HepG2 (cell line): ENCODE results near the gene APC2. TPM values are rescaled to one million over a fixed set of nuclear protein-coding genes. Genes with fewer than 3 reads are reported as not detected.

ENCODE experiments used
- BRD4 ChIP-seq: sonication (generic); formaldehyde crosslinking; IDR thresholded peaks from 2 replicates; pipeline ENCODE4 v1.4.0; 2020; ENCODE audit warnings: missing genetic modification reagents
- CCDC6 ChIP-seq: sonication (generic); formaldehyde crosslinking; IDR thresholded peaks from 2 replicates; pipeline ENCODE4 v1.8.1; 2022; ENCODE audit warnings: mild to moderate bottlenecking, missing genetic modification reagents, moderate library complexity
- DNMT3B ChIP-seq: conservative IDR thresholded peaks from 2 replicates; pipeline ENCODE4 v1.6.1; 2016; ENCODE audit warnings: missing biosample characterization, control low read depth
- RNF2 ChIP-seq: fragments of 450-650 bp; conservative IDR thresholded peaks from 2 replicates; pipeline ENCODE4 v1.6.1; 2016; ENCODE audit warnings: low read depth
- SRSF9 ChIP-seq: fragments of 200-400 bp; formaldehyde crosslinking; IDR thresholded peaks from 2 replicates; pipeline ENCODE4 v1.6.1; 2018; ENCODE audit warnings: borderline replicate concordance, mild to moderate bottlenecking, low read depth, low read length; ENCODE audit not compliant: insufficient read depth, poor library complexity, severe bottlenecking
- TCF12 ChIP-seq, 2 experiments: fragments of 450-650 bp in 1 of 2; sonication (generic) in 1 of 2; formaldehyde crosslinking in 1 of 2; IDR thresholded peaks; 2 replicates each; pipeline versions ENCODE4 v1.6.1 to v1.8.0; 2017 to 2022; ENCODE audit warnings: antibody characterized with exemption in 1 of 2, mild to moderate bottlenecking in 1 of 2, missing genetic modification reagents in 1 of 2, moderate library complexity in 1 of 2
- TP53 ChIP-seq: sonication (generic); formaldehyde crosslinking; conservative IDR thresholded peaks from 2 replicates; pipeline ENCODE4 v1.4.0; 2020; ENCODE audit warnings: missing genetic modification reagents
- ZNF317 ChIP-seq: sonication (generic); formaldehyde crosslinking; IDR thresholded peaks from 2 replicates; pipeline ENCODE4 v1.5.0; 2020; ENCODE audit warnings: mild to moderate bottlenecking, missing genetic modification reagents
- ZNF616 ChIP-seq: sonication (generic); formaldehyde crosslinking; IDR thresholded peaks from 2 replicates; pipeline ENCODE4 v1.5.0; 2020; ENCODE audit warnings: low read depth, mild to moderate bottlenecking, missing genetic modification reagents
- ZSCAN21 ChIP-seq: sonication (generic); formaldehyde crosslinking; IDR thresholded peaks from 2 replicates; pipeline ENCODE4 v1.8.0; 2022; ENCODE audit warnings: mild to moderate bottlenecking, missing genetic modification reagents, moderate library complexity, borderline replicate concordance
- polyA plus RNA-seq, 8 experiments: library from polyadenylated mRNA; depleted of rRNA in 3 of 8; stranded (reverse) in 7 of 8; unstranded in 1 of 8; fragments of >200 nt; fragmentation: Illumina TruSeq in 4 of 8; extraction: Trizol in 4 of 8; gene quantifications; 2 replicates each; pipeline versions ENCODE4 v1.2.1 to v1.2.3, GENCODE V29; 2011 to 2016; ENCODE audit warnings: low read depth in 4 of 8, missing spikeins in 1 of 8, mixed read lengths in 1 of 8; ENCODE audit not compliant: insufficient read depth in 1 of 8
- total RNA-seq, 5 experiments: library from RNA; depleted of rRNA; stranded (reverse); fragments of >200 nt; fragmentation: Illumina TruSeq; extraction: Trizol; gene quantifications; 2 replicates each; pipeline ENCODE4 v1.2.3, GENCODE V29; 2016; ENCODE audit warnings: low read depth in 1 of 5
- TF ChIP-seq, protein P1 (sequence below): sonication (generic); formaldehyde crosslinking; IDR thresholded peaks from 2 replicates; pipeline ENCODE4; 2020; ENCODE audit warnings: missing genetic modification reagents, mild to moderate bottlenecking, borderline replicate concordance
- TF ChIP-seq, protein P2 (sequence below): sonication (generic); formaldehyde crosslinking; IDR thresholded peaks from 2 replicates; pipeline ENCODE4 v1.8.1; 2022; ENCODE audit warnings: mild to moderate bottlenecking, missing genetic modification reagents
- TF ChIP-seq, protein P3 (sequence below): IDR thresholded peaks from 2 replicates; pipeline ENCODE4 v1.6.1; 2016; ENCODE audit warnings: low read depth, missing genetic modification reagents, missing compliant biosample characterization
- TF ChIP-seq, protein P4 (sequence below), 2 experiments: IDR thresholded peaks; 2 replicates each; pipeline ENCODE4 v1.6.1; 2011 to 2012; ENCODE audit warnings: low read length in 2 of 2, borderline replicate concordance in 1 of 2, low read depth in 1 of 2, mild to moderate bottlenecking in 1 of 2, moderate library complexity in 1 of 2

APC2 gene
- total and polyA plus RNA-seq, 2 of the 13 experiments (the other 11 are each of a cell fraction or from before 2014, with no cell fraction given), result 0.08 to 0.22 TPM

DNA sequence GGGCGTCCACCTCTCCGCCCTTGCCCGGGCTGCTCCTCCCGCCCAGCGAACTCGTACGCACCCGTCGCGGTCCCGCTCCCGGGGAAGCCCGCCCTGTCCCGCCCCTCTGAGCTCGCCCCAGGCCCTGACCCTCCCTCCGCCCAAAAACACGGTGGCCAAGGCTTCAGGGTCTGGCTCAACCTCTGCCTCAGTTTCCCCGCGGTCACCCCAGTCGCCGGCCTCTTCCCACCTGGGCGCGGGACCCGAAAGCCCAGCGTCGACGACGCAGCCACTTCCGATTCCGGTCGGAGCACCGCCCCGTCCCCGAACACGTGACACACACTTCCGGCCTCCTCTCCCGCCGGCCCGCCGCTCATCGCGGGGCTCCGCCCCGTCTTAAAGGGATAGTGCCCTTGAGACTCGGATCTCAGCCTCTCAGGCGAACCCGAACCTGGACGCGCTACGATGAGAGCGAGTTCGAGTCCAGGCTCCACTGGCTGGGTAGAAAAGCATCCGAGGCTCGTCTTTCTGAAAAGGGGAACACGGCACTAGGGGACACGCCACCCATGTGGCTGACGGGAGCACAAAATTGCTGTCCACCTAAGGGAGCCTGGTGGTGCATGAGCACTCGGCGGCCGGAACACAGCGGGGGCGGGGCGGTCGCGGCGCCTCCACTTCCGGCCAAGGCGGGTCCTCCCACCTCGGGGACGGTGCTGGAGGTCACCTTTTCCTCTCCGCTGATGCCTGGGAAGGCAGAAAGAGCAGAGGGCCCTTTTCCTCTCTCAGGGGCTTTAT, 29.2 kb downstream of the APC2 start, which contains the start of gene C19orf25 (continued):
- no peak for TF ChIP-seq ZSCAN21 (CRISPR knock-in tag)
- TF ChIP-seq, protein P1, sequence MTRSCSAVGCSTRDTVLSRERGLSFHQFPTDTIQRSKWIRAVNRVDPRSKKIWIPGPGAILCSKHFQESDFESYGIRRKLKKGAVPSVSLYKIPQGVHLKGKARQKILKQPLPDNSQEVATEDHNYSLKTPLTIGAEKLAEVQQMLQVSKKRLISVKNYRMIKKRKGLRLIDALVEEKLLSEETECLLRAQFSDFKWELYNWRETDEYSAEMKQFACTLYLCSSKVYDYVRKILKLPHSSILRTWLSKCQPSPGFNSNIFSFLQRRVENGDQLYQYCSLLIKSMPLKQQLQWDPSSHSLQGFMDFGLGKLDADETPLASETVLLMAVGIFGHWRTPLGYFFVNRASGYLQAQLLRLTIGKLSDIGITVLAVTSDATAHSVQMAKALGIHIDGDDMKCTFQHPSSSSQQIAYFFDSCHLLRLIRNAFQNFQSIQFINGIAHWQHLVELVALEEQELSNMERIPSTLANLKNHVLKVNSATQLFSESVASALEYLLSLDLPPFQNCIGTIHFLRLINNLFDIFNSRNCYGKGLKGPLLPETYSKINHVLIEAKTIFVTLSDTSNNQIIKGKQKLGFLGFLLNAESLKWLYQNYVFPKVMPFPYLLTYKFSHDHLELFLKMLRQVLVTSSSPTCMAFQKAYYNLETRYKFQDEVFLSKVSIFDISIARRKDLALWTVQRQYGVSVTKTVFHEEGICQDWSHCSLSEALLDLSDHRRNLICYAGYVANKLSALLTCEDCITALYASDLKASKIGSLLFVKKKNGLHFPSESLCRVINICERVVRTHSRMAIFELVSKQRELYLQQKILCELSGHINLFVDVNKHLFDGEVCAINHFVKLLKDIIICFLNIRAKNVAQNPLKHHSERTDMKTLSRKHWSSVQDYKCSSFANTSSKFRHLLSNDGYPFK, result peak; percentile 78; the same call in 1 of the 2 replicates
- no peak for TF ChIP-seq ZNF317 (CRISPR knock-in tag)
- TF ChIP-seq CCDC6 (CRISPR knock-in tag), result 0 out of 2 replicates have a peak, but pooled peaks have one; percentile 40
- no peak for TF ChIP-seq SRSF9
- TF ChIP-seq TCF12 (IDR thresholded peaks at IDR 0.05), result no peak
- TF ChIP-seq TCF12 (CRISPR knock-in tag; IDR thresholded peaks at IDR 0.05), result no peak
- TF ChIP-seq BRD4 (CRISPR knock-in tag), result no peak
- TF ChIP-seq TP53 (CRISPR knock-in tag), result no peak
- TF ChIP-seq RNF2, result peak; percentile 81
- TF ChIP-seq, protein P2, sequence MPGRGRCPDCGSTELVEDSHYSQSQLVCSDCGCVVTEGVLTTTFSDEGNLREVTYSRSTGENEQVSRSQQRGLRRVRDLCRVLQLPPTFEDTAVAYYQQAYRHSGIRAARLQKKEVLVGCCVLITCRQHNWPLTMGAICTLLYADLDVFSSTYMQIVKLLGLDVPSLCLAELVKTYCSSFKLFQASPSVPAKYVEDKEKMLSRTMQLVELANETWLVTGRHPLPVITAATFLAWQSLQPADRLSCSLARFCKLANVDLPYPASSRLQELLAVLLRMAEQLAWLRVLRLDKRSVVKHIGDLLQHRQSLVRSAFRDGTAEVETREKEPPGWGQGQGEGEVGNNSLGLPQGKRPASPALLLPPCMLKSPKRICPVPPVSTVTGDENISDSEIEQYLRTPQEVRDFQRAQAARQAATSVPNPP, result no peak
- TF ChIP-seq, protein P3, sequence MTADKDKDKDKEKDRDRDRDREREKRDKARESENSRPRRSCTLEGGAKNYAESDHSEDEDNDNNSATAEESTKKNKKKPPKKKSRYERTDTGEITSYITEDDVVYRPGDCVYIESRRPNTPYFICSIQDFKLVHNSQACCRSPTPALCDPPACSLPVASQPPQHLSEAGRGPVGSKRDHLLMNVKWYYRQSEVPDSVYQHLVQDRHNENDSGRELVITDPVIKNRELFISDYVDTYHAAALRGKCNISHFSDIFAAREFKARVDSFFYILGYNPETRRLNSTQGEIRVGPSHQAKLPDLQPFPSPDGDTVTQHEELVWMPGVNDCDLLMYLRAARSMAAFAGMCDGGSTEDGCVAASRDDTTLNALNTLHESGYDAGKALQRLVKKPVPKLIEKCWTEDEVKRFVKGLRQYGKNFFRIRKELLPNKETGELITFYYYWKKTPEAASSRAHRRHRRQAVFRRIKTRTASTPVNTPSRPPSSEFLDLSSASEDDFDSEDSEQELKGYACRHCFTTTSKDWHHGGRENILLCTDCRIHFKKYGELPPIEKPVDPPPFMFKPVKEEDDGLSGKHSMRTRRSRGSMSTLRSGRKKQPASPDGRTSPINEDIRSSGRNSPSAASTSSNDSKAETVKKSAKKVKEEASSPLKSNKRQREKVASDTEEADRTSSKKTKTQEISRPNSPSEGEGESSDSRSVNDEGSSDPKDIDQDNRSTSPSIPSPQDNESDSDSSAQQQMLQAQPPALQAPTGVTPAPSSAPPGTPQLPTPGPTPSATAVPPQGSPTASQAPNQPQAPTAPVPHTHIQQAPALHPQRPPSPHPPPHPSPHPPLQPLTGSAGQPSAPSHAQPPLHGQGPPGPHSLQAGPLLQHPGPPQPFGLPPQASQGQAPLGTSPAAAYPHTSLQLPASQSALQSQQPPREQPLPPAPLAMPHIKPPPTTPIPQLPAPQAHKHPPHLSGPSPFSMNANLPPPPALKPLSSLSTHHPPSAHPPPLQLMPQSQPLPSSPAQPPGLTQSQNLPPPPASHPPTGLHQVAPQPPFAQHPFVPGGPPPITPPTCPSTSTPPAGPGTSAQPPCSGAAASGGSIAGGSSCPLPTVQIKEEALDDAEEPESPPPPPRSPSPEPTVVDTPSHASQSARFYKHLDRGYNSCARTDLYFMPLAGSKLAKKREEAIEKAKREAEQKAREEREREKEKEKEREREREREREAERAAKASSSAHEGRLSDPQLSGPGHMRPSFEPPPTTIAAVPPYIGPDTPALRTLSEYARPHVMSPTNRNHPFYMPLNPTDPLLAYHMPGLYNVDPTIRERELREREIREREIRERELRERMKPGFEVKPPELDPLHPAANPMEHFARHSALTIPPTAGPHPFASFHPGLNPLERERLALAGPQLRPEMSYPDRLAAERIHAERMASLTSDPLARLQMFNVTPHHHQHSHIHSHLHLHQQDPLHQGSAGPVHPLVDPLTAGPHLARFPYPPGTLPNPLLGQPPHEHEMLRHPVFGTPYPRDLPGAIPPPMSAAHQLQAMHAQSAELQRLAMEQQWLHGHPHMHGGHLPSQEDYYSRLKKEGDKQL (CRISPR knock-in tag), result no peak
- TF ChIP-seq, protein P4, sequence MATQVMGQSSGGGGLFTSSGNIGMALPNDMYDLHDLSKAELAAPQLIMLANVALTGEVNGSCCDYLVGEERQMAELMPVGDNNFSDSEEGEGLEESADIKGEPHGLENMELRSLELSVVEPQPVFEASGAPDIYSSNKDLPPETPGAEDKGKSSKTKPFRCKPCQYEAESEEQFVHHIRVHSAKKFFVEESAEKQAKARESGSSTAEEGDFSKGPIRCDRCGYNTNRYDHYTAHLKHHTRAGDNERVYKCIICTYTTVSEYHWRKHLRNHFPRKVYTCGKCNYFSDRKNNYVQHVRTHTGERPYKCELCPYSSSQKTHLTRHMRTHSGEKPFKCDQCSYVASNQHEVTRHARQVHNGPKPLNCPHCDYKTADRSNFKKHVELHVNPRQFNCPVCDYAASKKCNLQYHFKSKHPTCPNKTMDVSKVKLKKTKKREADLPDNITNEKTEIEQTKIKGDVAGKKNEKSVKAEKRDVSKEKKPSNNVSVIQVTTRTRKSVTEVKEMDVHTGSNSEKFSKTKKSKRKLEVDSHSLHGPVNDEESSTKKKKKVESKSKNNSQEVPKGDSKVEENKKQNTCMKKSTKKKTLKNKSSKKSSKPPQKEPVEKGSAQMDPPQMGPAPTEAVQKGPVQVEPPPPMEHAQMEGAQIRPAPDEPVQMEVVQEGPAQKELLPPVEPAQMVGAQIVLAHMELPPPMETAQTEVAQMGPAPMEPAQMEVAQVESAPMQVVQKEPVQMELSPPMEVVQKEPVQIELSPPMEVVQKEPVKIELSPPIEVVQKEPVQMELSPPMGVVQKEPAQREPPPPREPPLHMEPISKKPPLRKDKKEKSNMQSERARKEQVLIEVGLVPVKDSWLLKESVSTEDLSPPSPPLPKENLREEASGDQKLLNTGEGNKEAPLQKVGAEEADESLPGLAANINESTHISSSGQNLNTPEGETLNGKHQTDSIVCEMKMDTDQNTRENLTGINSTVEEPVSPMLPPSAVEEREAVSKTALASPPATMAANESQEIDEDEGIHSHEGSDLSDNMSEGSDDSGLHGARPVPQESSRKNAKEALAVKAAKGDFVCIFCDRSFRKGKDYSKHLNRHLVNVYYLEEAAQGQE (IDR thresholded peaks at IDR 0.05; ENCODE audit: borderline replicate concordance in 1 of 2, low read depth in 1 of 2, low read length in 2 of 2), result no peak
- no peak for TF ChIP-seq ZNF616
- TF ChIP-seq DNMT3B, result 0 out of 2 replicates have a peak, but pooled peaks have one; percentile 28
